Neuronal stem cell (in vitro differentiated cells): ENCODE results near the gene FOXD4L1.
"Not testable (repeated sequence)": the region's sequence is repeated elsewhere in the genome, so short reads cannot be mapped to it uniquely, and the experiment has no call there.

Source experiments
- DNase-seq: peaks from one replicate; pipeline ENCODE4 v3.0.0-alpha.2; 2013; ENCODE audit warnings: low spot score
- H2AFZ ChIP-seq: one replicate; pipeline ENCODE4 v1.6.1; 2013; ENCODE audit warnings: mild to moderate bottlenecking, low read length, inconsistent platforms
- H2AK5ac ChIP-seq: 2 replicates; pipeline ENCODE4 v1.6.1; 2013; ENCODE audit warnings: low read depth, mild to moderate bottlenecking, inconsistent platforms, low read length, moderate library complexity, mixed read lengths
- H2BK120ac ChIP-seq: 2 replicates; pipeline ENCODE4 v1.6.1; 2013; ENCODE audit warnings: low read depth, mild to moderate bottlenecking, inconsistent platforms, low read length, moderate library complexity, mixed read lengths
- H2BK12ac ChIP-seq: one replicate; pipeline ENCODE4 v1.6.1; 2013; ENCODE audit warnings: low read length, inconsistent platforms
- H2BK15ac ChIP-seq: 2 replicates; pipeline ENCODE4 v1.6.1; 2013; ENCODE audit warnings: mild to moderate bottlenecking, low read length, inconsistent platforms, mixed read lengths
- H2BK5ac ChIP-seq: one replicate; pipeline ENCODE4 v1.6.1; 2013; ENCODE audit warnings: inconsistent platforms, mild to moderate bottlenecking, low read length, moderate library complexity
- H3K14ac ChIP-seq: one replicate; pipeline ENCODE4 v1.6.1; 2013; ENCODE audit warnings: low read length, inconsistent platforms
- H3K18ac ChIP-seq: 2 replicates; pipeline ENCODE4 v1.6.1; 2013; ENCODE audit warnings: low read length, inconsistent platforms
- H3K23ac ChIP-seq: 2 replicates; pipeline ENCODE4 v1.6.1; 2013; ENCODE audit warnings: low read depth, mild to moderate bottlenecking, mixed read lengths, low read length, inconsistent platforms; ENCODE audit not compliant: poor library complexity
- H3K27ac ChIP-seq: replicated peaks from 3 replicates; pipeline ENCODE4 v1.5.1; 2013; ENCODE audit warnings: low read length, inconsistent platforms
- H3K27me3 ChIP-seq, 3 experiments: 2 replicates each; pipeline ENCODE4 v1.6.1; 2013; ENCODE audit warnings: low read length in 3 of 3, mild to moderate bottlenecking in 2 of 3, inconsistent platforms in 1 of 3, low read depth in 1 of 3, mixed read lengths in 1 of 3, moderate library complexity in 1 of 3; ENCODE audit not compliant: control insufficient read depth in 3 of 3, insufficient read depth in 3 of 3
- H3K36me3 ChIP-seq, 2 donors: replicated peaks in 1 of 2; 2 replicates each; pipeline ENCODE4 v1.6.1; 2013; ENCODE audit warnings: low read length in 2 of 2; ENCODE audit not compliant: control insufficient read depth in 2 of 2, insufficient read depth in 2 of 2
- H3K4ac ChIP-seq: 2 replicates; pipeline ENCODE4 v1.6.1; 2013; ENCODE audit warnings: inconsistent platforms, mild to moderate bottlenecking, low read length, moderate library complexity
- H3K4me1 ChIP-seq, 2 donors: 1 replicate in 1 of 2; 2 replicates in 1 of 2; pipeline ENCODE4 v1.6.1; 2013; ENCODE audit warnings: low read length in 2 of 2, low read depth in 1 of 2; ENCODE audit not compliant: control insufficient read depth in 2 of 2, insufficient read depth in 1 of 2
- H3K4me2 ChIP-seq: one replicate; pipeline ENCODE4 v1.6.1; 2013; ENCODE audit warnings: mild to moderate bottlenecking, low read length, inconsistent platforms; ENCODE audit not compliant: insufficient read depth, poor library complexity, severe bottlenecking
- H3K4me3 ChIP-seq, 2 donors: 2 replicates each; pipeline ENCODE4 v1.5.1; 2013; ENCODE audit warnings: low read length in 2 of 2, mild to moderate bottlenecking in 2 of 2, inconsistent platforms in 1 of 2, moderate library complexity in 1 of 2
- H3K79me1 ChIP-seq: one replicate; pipeline ENCODE4 v1.6.1; 2013; ENCODE audit warnings: low read depth, mild to moderate bottlenecking, inconsistent platforms, low read length, moderate library complexity
- H3K9ac ChIP-seq: one replicate; pipeline ENCODE4 v1.6.1; 2013; ENCODE audit warnings: mild to moderate bottlenecking, low read depth, low read length, inconsistent platforms; ENCODE audit not compliant: poor library complexity
- H3K9me3 ChIP-seq, 2 donors: replicated peaks in 1 of 2; 2 replicates each; pipeline versions ENCODE3 to v1.6.1; 2013; ENCODE audit warnings: low read length in 2 of 2, mild to moderate bottlenecking in 2 of 2, inconsistent platforms in 1 of 2, low read depth in 1 of 2, mixed read lengths in 1 of 2, moderate library complexity in 1 of 2; ENCODE audit not compliant: control insufficient read depth in 2 of 2, insufficient read depth in 1 of 2
- H4K8ac ChIP-seq: one replicate; pipeline ENCODE4 v1.6.1; 2013; ENCODE audit warnings: low read depth, mild to moderate bottlenecking, inconsistent platforms, low read length, moderate library complexity
- H4K91ac ChIP-seq: one replicate; pipeline ENCODE4 v1.6.1; 2013; ENCODE audit warnings: low read length, low read depth, mild to moderate bottlenecking, inconsistent platforms; ENCODE audit not compliant: poor library complexity
- WGBS, 2 donors: extraction: QIAGEN DNeasy Blood & Tissue Kit; methylation state at CpG; one replicate each; pipeline ENCODE4 v1.1.7; 2013; ENCODE audit warnings: missing lambda C conversion rate in 2 of 2, mixed read lengths in 1 of 2; ENCODE audit not compliant: insufficient read length in 2 of 2, insufficient replicate concordance in 1 of 2; ENCODE audit errors: extremely low coverage in 2 of 2; 5-methylcytosine and 5-hydroxymethylcytosine counted together

The FOXD4L1 gene

DNA sequence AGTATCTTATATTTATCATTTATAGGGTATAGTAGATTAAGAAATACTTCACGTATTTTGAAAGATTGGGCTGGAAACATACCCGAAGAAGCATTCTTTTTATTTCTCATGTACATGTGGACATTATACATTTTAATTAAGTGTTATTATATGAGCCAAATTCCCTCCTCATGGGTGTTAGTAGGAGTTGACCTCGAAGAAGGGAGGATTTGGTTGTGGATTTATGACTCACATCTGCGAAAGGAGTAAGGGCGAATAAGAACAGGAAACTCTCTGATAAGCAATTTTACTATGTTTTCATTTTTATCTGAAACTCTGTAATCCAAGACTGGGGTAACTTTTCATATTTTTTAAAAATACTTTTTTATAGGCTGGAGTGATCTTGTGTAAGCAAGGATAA lies 23.0 kb downstream of the FOXD4L1 start:
- DNase-seq, H3K9ac ChIP-seq, H2BK5ac ChIP-seq, H3K4ac ChIP-seq, H3K9me3 ChIP-seq, H3K79me1 ChIP-seq, H2AFZ ChIP-seq, H3K4me1 ChIP-seq, H2AK5ac ChIP-seq, H3K14ac ChIP-seq, H4K91ac ChIP-seq, H3K4me2 ChIP-seq, H3K4me3 ChIP-seq, H3K18ac ChIP-seq, H3K27ac ChIP-seq, H3K23ac ChIP-seq, H2BK15ac ChIP-seq, H4K8ac ChIP-seq, H3K36me3 ChIP-seq, H2BK120ac ChIP-seq, H2BK12ac ChIP-seq, H3K27me3 ChIP-seq: not testable (repeated sequence)
- no CpG with 5 or more reads among the region's 5 CpGs for WGBS, 2 donors

DNA sequence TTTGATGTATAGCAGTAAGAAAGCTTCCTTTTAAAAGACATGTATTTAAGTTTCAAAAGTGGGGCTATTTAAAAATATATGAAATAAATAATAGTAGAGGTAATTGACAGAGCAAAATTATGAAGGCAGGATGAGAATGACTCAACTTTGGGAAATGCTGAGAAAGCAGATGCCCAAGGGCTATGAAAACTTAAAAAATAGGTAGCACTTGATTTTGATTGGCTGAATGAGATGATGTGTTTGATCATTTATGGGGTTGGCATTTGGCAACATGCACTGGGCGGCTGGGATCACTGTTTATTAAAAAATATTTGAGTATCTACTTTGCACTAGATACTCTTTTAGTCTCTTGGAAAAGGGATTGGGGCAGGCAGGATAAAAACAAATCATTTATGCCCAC lies 26.5 kb downstream of the FOXD4L1 start:
- not testable (repeated sequence) for H2AK5ac ChIP-seq, H3K36me3 ChIP-seq, H3K79me1 ChIP-seq, H3K18ac ChIP-seq, H3K27me3 ChIP-seq, H3K4me3 ChIP-seq, H3K14ac ChIP-seq, H2BK15ac ChIP-seq, H3K27ac ChIP-seq, H4K8ac ChIP-seq, H3K4ac ChIP-seq, H3K9ac ChIP-seq, H2BK12ac ChIP-seq, H3K9me3 ChIP-seq, H2BK5ac ChIP-seq, H2AFZ ChIP-seq, H3K4me1 ChIP-seq, H2BK120ac ChIP-seq, H3K23ac ChIP-seq, H3K4me2 ChIP-seq, H4K91ac ChIP-seq, DNase-seq
- WGBS, 2 donors, result no CpG with 5 or more reads among the region's 1 CpG

- H3K9ac ChIP-seq, H2BK120ac ChIP-seq, DNase-seq, H2BK15ac ChIP-seq, H3K18ac ChIP-seq, H4K91ac ChIP-seq, H3K36me3 ChIP-seq, H4K8ac ChIP-seq, H3K23ac ChIP-seq, H3K9me3 ChIP-seq, H3K4me2 ChIP-seq, H3K4ac ChIP-seq, H2BK12ac ChIP-seq, H2AK5ac ChIP-seq, H3K27ac ChIP-seq, H3K27me3 ChIP-seq, H3K4me3 ChIP-seq, H3K14ac ChIP-seq, H2BK5ac ChIP-seq, H2AFZ ChIP-seq, H3K79me1 ChIP-seq, H3K4me1 ChIP-seq: not testable (repeated sequence)
- no CpG with 5 or more reads among the region's 12 CpGs for WGBS, 2 donors
These were observed 29.0 kb downstream of the FOXD4L1 start for GRCh38 chr2:113527350-113528045.

GRCh38 chr2:113528126-113528525 lies 29.7 kb downstream of the FOXD4L1 start:
- not testable (repeated sequence) for H2BK15ac ChIP-seq, H3K14ac ChIP-seq, H3K27me3 ChIP-seq, H3K27ac ChIP-seq, H3K4me2 ChIP-seq, H4K8ac ChIP-seq, H3K4ac ChIP-seq, H3K9ac ChIP-seq, H2AK5ac ChIP-seq, H3K79me1 ChIP-seq, H2BK12ac ChIP-seq, H3K36me3 ChIP-seq, H2BK120ac ChIP-seq, DNase-seq, H3K4me3 ChIP-seq, H2BK5ac ChIP-seq, H3K23ac ChIP-seq, H3K18ac ChIP-seq, H2AFZ ChIP-seq, H3K9me3 ChIP-seq, H4K91ac ChIP-seq, H3K4me1 ChIP-seq
- WGBS, 2 donors, result no CpG with 5 or more reads among the region's 5 CpGs
